Adrenal gland (tissue), 5 donors: Measurements from ENCODE around the gene LAMTOR1.

Experiments
- CTCF ChIP-seq, 6 experiments: fragments of 450-650 bp in 4 of 6; fragments of 200-600 bp in 2 of 6; sonication (generic) in 1 of 6; IDR thresholded peaks; 1 replicate in 5 of 6; 2 replicates in 1 of 6; pipeline versions ENCODE4 v1.5.1 to v1.8.0; 2016 to 2021; ENCODE audit warnings: antibody characterized with exemption in 6 of 6, mild to moderate bottlenecking in 2 of 6, moderate library complexity in 1 of 6
- POLR2A ChIP-seq, 2 donors: fragments of 450-650 bp; IDR thresholded peaks; one replicate each; pipeline ENCODE4 v1.6.1; 2017; ENCODE audit warnings: antibody characterized with exemption in 2 of 2, mild to moderate bottlenecking in 2 of 2, moderate library complexity in 1 of 2
- donor health status: DM: no; HTN: no; CAD: no.

- TF ChIP-seq POLR2A (IDR thresholded peaks at IDR 0.05), result no peak
- no peak for TF ChIP-seq CTCF (IDR thresholded peaks at IDR 0.05)
Measured at GRCh38 chr11:72067676-72068075, 35.4 kb downstream of the LAMTOR1 start.
